Sigmoid colon (tissue), 3 donors: Measurements from ENCODE around the gene ZNF740.

Experiments
- CTCF ChIP-seq, 4 experiments: fragments of 450-650 bp in 3 of 4; fragments of 200-600 bp in 1 of 4; IDR thresholded peaks; one replicate each; pipeline ENCODE4 v1.5.1; 2016 to 2019; ENCODE audit warnings: antibody characterized with exemption in 4 of 4, mild to moderate bottlenecking in 3 of 4, moderate library complexity in 2 of 4
- POLR2A ChIP-seq, 2 donors: fragments of 450-650 bp; IDR thresholded peaks; one replicate each; pipeline ENCODE4 v1.6.1; 2016; ENCODE audit warnings: antibody characterized with exemption in 2 of 2, mild to moderate bottlenecking in 2 of 2, moderate library complexity in 2 of 2

DNA sequence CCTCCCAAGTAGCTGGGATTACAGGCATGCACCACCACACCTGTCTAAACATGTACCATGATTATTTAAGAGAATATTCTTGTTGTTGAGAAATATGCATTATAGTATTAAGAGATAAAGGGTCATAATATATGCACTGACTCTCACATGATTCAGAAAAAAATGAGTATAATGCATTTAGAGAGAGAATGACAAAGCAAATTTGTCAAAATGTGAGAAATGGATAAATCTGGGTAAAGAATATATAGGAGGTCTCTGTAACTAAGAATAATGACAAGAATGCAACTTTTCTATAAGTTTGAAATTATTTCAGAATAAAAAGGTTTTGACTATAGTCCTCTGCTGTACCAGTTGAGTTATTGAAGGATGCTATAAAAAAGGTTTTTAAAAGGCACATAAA is 28.1 kb upstream of the ZNF740 start:
- no peak for TF ChIP-seq CTCF (IDR thresholded peaks at IDR 0.05)
- TF ChIP-seq POLR2A (IDR thresholded peaks at IDR 0.05): no peak
